HG02571 (cell line): ENCODE data around the gene SPTBN2.

ENCODE experiments used
- ATAC-seq: cut with Tn5 transposase; IDR thresholded peaks from one replicate; pipeline ENCODE4 v1.9.1; 2021; ENCODE audit warnings: mild to moderate bottlenecking, moderate library complexity; ENCODE audit not compliant: unreplicated experiment

Gene SPTBN2

GRCh38 chr11:66728693-66729385, at the start of gene SPTBN2:
TSS of gene SPTBN2 (minus strand) at chr11:66729216. CDS start at chr11:66721240, 7,976 bp downstream.
- ATAC-seq: no peak

DNA sequence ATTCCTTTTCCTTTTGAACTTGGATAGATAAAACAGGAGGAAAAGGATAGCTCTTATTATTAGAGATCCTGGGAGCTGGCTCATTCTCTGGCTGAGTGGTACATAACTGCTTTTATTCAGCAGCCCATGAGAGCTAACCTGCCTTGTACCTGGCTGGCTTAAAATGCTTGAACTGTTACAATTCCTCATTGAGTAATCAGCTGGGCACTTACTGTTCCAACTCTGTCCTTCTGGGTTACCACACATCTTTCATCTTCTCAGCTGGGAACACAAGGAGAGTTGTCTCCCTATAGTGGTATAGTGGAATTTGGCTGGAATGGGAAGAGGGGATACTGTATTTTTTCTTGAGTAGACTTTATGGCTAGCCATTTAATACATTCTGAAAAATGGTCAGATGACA, 39.8 kb upstream of the SPTBN2 start:
- ATAC-seq: no peak

GRCh38 chr11:66768088-66768521, 39.1 kb upstream of the SPTBN2 start:
- ATAC-seq: no peak

- no peak for ATAC-seq
Measured at GRCh38 chr11:66767666-66768065, 38.6 kb upstream of the SPTBN2 start.

GRCh38 chr11:66766681-66767080, 37.7 kb upstream of the SPTBN2 start:
- ATAC-seq: no peak

DNA sequence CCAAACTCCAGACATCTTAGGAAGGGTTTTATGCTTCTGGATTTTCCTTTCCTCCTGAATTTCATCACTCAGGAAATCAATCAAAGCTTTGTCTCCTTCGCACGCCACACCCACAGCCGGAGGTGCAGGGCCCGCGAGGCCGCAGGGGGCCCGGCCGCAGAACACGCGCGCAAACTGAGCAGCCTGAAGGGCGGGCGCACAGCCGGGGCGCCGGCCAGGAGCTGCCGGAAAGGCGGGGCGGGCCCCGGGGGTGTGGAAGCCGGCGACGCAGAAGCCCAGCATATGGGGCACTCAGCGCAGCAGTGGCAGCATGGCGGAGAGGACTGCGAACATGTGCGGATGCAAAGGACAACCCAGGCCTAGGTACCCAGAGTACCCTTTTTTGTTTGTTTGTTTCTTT, 33.1 kb upstream of the SPTBN2 start:
- ATAC-seq: no peak

- ATAC-seq: no peak
Measured at GRCh38 chr11:66752148-66752547, 23.1 kb upstream of the SPTBN2 start.

GRCh38 chr11:66749091-66749490, 20.1 kb upstream of the SPTBN2 start:
- no peak for ATAC-seq

GRCh38 chr11:66747480-66747879, 18.5 kb upstream of the SPTBN2 start:
- ATAC-seq: no peak

GRCh38 chr11:66745356-66746235, 16.6 kb upstream of the SPTBN2 start:
- peak; percentile 39 for ATAC-seq

GRCh38 chr11:66744485-66745355, 15.7 kb upstream of the SPTBN2 start:
- ATAC-seq: peak; percentile 80

DNA sequence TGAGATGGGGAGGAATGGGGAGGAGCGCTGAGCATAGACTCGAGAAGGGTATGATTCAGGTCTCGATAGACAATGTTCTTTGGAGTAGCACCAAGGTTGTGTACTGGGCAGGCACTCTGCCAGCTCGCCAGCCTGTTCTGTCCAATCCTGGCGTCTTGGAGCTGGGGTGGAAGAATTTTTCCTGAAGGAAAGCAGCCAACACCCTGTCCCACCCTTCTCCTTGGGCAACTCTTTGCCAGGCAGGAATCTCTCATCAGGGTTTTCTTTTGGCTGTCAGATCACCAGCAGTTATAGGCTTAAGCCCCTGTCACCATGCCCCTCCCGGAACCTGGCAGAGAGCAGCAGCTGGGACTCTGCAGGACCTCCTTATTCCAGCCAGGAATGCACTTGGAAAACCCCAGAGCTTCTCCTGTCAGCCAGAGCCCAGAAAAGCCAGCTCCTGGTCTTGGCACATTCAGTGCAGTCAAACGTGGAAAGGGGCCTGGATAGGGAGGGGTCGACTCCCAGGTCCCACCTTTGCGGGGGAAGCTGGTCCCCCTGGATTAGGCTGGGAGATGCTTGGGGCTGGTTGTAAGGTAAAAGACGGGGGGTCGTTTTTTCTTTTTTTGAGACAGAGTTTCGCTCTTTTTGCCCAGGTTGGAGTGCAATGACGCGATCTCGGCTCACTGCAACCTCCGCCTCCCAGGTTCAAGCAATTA, 14.4 kb upstream of the SPTBN2 start:
- no peak for ATAC-seq

GRCh38 chr11:66741153-66741552, 12.1 kb upstream of the SPTBN2 start:
- no peak for ATAC-seq

- ATAC-seq: no peak
Measured at GRCh38 chr11:66739983-66740382, 11.0 kb upstream of the SPTBN2 start.

DNA sequence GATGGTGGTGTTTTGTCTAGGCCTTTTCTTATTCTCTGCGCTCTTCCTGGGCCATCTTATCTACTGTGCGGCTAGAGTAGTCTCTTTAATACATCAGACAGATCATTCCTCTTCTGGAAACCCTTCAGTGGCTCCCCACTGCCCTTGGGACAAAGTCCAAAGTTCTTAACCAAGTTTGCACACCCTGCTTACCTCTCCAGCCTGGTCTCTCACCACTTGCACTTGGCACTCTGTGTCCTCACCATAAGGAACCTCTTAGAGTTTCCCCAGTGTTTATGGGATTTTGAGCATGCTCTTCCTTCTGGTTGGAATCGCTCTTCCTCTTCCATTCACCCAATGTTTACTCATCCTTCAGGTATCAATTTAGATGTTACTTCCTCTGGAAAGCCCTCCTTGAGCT, 5.2 kb upstream of the SPTBN2 start:
- no peak for ATAC-seq

- ATAC-seq: no peak
Measured at GRCh38 chr11:66729447-66729846, 431 bp upstream of the SPTBN2 start.

GRCh38 chr11:66728038-66728692, 851 bp downstream of the SPTBN2 start:
- no peak for ATAC-seq

DNA sequence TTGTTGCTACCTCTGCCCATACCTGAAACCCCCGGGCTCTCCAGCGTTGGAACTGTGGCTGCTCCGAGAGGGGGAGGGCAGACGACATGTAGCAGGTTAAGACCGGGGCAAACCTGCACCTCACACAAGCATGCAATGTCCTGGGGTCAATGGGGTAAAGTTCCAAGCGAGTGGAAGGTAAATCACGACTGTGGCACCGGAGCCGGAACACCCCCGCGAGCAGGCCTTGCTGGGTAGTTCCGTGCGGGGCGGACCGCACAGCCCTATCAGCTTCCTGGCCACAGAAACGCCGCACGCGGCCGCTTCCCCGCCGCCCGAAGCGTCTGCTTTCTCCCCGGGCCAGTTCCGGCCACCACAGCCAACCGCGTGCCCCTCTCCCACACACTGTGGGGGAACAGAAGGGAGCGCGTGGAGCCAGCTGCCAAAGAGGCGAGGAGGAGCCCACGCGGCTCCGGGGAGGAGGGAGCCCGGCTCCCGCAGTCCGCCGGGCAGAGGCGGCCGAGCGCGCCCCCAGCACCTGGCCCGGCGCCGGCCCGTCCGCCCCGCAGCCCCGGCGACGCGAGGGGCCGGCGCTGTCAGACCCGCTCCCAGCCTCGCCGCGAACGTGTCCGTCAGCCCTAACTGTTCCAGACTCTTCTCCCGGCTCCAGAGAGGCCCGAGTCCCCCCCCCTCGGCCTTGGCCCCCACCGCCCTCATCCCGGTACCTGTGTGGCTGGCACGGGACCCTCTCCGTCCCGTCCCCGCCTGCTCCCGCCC, 1.6 kb downstream of the SPTBN2 start:
- ATAC-seq: no peak

- no peak for ATAC-seq
Measured at GRCh38 chr11:66725647-66726046, 3.4 kb downstream of the SPTBN2 start.
